ENCODE results near the gene MBOAT7.

Gene MBOAT7

DNA sequence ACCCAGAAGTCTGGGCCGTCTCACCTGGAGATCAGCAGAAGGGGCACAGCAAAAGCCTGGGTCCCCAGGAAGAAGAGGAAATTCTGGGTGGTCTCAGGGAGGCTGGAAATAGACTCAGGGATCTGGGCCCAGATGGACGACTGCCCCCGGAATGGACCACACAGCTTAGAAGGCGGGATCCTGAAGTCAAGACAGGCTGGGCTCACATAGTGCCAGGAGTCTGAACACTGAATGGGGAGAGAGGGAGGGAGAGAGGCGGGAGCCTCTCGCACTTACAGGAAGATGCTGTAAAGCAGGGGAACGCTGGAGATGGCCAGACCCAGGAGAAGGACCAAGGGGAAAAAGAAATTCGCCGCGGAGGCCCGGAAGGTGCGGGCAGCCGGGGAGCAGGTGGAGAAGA lies 28.5 kb downstream of the MBOAT7 start:
- no peak for DNase-seq

DNA sequence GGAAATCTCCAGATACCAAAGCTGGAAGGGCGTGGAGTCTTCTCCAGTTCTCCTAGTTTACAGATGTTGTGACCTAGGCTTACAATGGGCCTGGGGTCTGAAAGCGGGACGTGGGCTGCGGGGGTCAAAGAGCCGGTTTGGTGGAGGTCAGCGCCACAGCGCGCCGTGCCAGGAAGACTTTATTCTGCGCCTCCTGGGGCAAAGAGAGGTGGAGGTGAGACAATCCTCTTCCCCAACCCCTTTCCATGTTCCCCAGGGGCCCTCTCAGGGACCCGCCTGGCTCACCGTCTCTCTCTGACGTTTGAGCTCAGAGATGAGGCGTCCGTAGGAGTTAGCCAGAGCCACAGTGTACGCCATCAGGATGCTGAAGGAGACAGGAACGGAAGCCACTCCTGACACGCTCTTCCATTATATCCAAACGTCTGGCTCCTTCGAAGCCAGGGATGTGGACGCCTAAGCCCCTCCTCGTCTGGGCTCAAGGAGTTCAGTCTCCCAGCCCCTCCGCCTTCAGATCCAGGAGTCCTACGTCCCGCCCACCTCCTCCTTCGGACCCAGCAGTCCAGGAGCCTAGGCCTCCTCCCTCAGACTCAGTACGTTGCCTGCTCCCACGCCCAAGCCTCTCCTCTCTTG lies 29.1 kb downstream of the MBOAT7 start:
- DNase-seq: no peak

DNA sequence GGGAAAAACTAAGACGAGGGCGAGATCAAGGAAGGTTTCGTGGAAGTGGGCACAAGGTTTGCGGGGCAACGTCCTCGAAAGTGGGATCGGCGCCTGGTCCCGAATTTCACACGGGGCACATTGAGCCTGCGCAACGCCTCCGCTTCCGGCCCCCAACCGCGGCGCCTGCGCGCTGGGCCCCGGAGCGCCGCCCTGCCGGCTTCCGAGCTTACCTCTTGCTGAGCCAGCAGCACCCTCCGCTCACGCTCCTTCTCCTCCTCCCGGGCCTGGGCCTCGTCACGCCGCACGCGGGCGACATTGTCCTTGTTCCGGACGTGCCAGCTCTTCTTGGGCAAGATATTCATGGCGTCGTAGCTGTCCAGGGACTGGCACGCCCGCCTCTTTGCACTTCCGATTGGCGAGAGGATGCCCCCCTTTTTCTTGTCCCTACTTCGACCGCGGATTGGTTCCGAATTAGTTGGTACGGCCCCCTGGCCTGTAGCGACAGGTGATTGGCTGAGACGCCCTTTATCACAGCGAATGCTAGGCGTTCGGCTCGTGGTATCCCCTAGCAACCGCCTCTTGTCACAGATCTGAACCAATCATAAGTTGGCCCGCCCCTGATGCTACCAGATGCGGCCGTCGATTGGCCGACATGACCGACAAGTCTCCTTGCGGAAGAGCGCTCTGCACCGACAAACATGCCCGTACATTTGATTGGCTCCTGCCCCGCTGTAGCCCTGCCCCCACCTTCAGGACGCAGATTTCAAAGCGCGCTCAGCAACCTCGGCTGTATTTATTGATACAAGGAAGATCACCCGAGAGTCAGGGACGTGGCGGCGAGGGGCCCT lies 29.8 kb downstream of the MBOAT7 start, which contains the start of gene LENG1:
TSS of gene LENG1 (minus strand) at position 370 of the 830 bp plus-strand sequence. CDS start at position 344, 26 bp downstream.
- DNase-seq: peak; percentile 100

DNA sequence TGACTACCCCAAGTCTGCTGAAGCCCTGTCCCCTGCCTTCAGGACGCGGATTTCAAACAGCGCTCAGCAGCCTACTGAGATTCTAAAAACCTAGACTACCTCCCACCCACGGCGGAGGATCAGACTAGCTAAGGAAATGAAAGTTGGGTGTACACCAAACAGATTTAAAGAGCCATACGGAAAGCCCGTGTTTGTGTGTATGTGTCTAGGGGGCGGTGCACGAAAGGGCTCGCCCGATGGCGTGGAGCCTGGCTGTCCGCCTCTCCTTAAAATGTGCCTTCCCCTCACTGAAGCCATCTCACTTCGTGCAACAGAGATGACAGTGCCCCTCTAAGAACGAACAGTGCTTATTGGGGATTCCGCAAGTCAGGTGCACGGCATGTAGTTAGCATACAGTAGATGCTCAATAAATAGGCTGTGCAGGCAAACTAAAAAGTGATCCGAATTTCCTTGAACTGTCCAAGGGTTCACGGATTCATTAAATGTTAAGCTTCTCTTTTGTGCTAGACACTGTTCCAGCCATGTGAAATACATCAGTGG lies 30.5 kb downstream of the MBOAT7 start:
- peak in 1 of 2 donors; percentile 32 for DNase-seq

DNA sequence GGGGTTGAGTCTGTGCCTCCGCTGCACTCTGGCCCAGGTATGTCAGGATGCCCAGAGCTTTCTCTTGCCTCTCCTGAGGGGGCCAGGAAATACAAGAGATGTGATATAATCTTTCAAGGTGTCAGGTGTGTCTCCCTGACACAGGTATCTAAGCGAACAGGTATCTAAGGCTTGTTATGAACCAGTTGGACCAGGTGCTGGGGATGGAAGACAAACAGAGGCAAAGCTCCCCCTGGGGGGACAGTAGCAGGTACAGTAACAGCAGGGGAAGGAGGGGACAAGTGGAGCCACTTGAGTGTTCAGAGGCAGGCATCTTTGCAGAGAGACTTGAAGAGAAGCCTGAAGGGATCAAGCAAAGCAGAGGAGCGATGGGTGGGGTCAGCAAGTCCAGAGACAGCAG lies 32.4 kb downstream of the MBOAT7 start:
- DNase-seq: no peak

DNA sequence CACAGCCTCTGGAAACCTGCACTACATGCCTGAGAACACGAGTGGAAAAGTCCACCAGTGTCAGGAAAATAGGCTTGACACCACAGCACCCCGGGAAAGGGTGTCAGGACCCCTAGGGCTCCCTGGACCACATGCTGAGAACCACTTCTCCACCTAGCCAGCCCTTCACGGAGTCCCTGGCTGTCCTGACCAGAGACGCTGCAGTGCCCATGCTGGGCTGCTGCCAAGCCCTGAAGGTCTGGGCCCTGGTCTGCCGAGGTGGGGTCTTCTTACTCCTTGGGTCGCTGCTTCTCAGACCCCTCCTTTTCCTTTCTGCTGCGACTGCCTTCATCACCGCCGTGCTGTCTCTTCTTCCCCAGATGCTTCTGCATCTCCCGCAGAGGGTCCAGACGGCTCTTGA lies 32.9 kb downstream of the MBOAT7 start:
- no peak for DNase-seq

DNA sequence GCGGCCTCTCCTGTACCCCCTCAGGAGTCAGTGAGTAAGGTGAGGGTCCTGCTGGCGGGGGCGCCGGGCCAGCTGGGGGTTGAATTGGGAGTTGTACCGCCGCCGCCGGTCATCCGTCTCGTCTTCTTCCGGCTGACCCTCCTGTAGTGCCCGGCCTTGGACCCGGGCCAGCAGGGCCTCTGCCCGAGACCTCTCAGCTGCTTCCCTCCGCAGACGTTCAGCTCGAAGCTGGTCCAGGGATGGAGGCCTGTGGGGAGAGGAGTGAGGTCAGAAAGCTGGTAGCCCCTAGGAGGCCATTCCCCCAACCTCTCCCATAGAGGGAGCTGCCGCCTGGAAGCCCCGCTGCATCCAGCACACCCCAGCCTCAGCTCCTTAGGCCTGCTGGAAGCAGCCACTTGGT lies 33.7 kb downstream of the MBOAT7 start:
- no peak for DNase-seq

DNA sequence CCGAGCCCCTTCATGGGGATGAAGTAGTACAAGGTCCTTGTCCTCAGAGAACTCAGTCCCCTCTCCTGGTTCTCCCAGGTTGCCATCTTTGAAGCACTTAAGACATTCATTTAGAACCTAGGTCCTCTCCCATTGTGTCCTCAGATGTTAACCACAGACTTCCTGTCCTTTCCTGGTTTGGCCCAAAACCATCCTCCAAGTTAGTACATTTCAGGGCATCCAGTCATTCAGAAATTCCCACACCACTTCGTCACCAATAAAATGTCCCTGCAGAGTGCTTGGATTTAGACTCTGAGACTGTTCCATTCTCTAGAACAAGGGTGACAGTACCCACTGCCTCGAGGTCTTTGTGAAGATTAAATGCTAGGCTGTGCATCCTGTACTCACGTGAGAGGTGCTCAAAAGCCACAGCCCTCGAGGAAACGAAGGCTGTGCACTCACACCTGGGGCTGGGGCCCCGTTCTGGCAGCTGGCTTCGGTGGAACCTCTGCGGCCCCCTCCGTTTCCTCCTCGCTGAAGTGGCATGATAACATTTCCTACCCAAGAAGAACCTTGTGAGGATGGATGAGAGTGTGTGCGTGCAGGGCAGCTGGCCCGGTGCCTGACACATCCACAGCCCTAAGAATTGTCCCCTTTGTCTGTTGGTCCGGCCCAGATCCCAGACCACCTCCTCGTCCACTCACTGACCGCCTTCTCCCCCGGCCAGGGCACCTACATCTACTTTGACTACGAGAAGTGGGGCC lies 34.6 kb downstream of the MBOAT7 start:
- DNase-seq: peak; percentile 48 to 58

DNA sequence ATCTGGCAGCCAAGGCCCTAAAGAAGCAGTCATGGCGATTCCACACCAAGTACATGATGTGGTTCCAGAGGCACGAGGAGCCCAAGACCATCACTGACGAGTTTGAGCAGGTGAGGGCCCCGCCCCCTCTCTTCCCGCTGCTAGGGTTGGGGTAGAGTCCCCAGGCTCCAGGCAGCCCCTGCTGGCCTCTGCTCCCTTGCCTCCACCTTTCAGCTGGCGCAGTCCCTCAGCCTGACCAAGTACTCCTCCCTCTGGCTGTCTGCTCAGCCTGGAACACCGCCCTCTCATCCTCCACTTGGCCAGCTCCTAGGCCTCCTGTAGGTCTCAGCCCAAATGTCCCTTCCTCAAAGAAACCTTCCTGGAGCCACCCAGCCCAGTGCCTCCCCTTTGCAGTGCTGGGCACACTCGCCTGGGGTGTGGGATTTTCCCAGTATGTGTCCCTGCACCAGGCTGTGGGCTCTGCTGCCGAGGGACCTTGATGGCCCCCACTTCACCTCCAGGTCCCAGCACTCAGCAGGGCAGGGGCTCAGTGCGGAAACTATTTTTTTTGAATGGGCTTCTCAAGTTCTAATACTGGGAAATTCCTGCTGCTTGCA lies 35.6 kb downstream of the MBOAT7 start:
- no peak for DNase-seq

DNA sequence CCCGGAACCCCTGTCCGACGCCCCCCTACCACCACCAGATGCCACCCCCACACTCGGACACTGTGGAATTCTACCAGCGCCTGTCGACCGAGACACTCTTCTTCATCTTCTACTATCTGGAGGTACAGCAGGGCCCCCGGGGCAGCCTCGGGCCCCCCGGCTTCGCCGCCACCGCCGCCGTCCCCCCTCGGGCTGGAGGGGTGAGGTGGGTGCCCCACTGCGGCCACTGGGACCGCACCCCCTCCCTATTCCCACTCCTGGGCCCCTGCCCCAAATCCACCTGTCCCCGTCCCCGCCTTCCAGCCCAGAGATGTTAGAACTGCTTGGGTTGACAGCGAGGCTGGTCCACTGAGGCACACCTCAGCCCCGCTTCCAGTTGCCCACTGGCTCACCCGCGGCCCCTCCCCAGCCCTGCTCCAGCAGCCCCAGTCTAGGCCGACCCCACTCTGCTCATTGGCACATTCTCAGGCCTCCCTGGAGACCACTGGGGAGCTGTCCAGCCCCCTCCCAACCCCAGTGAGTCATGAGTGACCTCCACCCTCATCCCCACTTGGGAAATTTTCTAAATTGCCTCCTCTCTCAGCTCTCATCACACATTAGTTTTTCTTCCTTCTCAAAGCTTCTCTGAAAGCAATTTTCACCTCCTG lies 36.4 kb downstream of the MBOAT7 start:
- DNase-seq: no peak

DNA sequence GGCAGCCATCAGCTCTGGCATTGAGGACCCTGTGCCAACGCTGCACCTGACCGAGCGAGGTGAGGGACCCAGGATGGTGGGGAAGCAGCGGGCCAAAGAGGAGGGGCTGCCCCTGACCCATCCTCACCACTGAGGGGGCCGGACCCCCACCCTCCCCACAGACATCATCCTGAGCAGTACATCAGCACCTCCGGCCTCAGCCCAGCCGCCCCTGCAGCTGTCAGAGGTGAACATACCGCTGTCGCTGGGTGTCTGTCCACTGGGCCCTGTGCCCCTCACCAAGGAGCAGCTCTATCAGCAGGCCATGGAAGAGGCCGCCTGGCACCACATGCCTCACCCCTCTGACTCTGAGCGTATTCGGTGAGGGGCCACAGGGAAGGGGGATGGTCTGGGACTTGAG lies 37.1 kb downstream of the MBOAT7 start:
- no peak for DNase-seq

DNA sequence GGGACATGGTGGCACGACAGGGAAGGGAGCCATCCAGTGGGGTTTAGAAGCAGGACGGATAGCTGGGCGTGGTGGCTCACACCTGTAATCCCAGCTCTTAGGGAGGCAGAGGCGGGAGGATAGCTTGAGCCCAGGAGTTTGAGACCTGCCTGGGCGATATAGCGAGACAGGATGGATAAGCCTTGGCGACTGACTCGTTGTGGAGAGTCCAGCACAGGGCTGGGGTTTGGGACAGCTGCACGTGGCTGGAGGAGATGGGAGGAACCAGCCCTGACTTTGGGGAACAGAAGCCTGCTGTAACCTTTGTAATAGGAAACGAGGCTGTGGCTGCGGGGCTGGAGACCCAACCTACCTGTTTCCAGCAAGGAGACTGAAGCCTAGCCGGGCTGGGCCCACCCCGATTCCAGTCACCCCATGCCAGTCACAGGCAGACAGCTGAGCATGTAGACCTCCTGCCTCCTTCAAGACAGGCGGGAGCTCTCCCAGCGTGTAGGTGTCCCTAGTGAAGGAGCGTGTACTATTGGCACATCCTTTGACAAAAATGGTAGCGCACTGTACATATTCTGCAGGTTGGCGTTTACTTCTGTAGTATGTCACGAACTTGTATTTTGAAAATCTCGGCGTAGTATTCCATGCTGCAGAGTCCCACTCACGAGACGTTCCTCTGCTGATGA lies 37.9 kb downstream of the MBOAT7 start:
- no peak for DNase-seq

DNA sequence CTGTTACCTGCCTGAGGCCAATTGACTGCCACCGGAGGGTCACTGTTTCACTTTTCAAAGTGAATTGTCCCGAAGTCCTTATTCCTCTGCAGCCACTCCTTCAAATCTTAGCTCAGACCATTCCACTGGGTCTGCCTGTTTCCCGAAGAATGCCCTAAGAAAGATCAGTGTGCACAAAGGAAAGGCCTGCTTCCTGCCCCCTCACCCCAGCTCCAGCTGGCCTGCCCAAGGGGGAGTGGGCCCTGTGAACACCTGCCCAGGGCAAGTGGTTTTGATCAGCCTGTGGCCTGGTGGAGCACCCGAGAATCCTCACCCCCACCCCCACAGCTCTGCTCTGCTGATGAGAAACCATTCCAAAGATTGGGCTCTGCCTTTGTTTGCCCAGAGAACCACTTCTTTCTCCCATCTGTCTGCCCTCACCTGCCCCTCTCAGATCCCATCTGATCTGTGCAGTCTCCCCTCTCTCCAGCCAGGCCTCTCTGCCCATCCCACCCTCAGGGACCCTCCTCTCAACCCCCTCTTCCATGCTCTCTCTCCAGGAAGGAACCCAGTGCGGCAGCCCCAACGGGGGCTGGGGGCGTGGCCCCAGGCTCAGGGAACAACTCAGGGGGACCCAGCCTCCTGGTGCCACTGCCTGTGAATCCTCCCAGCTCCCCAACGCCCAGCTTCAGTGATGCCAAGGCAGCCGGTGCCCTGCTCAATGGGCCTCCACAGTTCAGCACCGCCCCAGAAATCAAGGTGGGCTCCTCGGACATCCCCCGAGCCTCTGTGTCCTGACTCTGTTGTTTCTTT lies 40.2 kb downstream of the MBOAT7 start:
- no peak for DNase-seq

DNA sequence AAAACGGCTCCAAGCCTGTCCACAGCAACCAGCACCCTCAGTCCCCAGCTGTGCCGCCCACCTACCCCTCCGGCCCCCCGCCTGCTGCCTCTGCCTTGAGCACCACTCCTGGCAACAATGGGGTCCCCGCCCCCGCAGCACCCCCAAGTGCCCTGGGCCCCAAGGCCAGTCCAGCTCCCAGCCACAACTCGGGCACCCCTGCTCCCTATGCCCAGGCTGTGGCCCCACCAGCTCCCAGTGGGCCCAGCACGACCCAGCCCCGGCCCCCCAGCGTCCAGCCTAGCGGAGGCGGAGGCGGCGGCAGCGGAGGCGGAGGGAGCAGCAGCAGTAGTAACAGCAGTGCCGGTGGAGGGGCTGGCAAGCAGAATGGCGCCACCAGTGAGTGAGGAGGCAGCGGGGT lies 41.2 kb downstream of the MBOAT7 start:
- no peak for DNase-seq

DNA sequence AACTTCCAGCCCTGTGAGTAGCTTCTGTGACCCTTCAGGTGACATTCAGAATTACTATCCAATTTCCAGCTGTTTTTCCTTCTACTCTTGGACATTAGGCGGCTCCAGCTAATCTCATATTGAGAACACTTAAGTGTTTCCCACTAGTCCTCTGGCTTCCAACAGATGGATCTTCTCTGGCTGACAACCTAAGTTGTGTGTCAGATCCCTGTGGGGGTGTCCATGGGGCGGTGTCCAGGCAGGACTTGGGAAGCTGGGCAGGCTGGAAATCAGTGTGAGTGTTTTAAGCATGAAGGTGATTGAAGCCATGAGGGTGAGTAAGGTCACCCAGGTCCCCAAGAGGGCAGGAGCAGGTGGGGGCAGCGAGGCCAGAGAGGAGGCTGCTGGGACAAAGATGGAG lies 41.7 kb downstream of the MBOAT7 start:
- DNase-seq: no peak

DNA sequence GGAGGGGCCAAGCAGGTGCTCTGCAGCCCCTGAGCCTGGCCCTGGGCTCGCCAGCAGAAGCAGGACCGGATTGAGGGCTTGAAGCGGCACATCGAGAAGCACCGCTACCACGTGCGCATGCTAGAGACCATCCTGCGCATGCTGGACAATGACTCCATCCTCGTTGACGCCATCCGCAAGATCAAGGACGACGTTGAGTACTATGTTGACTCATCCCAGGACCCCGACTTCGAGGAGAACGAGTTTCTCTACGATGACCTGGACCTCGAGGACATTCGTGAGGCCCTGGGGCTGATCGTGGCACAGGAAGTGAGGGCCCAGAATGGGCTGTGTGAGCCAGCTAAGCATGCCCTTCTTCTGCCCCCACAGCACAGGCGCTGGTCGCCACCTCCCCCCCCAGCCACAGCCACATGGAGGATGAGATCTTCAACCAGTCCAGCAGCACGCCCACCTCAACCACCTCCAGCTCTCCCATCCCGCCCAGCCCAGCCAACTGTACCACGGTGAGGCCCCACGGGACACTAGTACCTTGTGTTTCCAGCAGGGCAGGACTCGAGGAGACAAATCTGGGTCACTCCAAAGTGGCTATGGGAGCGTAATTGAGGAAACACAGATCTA lies 43.7 kb downstream of the MBOAT7 start:
- no peak for DNase-seq

DNA sequence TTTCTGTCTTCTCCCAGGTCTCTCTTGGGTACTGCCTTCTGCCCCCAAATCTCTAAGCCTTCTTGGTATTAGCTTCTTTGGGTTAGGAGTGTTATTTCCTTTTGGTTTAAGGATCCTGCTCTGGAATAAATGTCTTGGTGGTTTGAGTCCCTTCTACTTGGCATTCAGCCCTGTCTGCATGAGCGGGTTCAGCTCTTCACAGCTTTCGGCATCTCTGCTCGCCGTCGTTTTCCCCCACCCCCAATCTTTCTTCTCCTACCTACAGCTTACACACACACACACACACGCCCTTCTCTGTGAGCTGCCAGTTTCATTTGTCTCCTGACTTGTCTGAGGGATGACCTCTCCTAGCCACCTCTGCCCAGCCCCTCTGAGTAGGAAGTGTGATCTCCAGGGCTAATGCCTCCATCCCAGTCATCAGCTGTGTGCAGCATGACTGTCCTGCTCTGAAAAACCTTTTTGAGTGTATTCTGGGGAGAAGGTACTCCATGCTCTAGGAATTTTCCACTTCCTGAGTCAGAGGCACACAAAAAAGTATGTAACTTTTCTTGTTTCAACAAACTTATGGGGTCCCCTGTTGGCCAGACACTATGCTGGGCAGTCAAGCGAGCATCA lies 47.1 kb downstream of the MBOAT7 start:
- no peak for DNase-seq

DNA sequence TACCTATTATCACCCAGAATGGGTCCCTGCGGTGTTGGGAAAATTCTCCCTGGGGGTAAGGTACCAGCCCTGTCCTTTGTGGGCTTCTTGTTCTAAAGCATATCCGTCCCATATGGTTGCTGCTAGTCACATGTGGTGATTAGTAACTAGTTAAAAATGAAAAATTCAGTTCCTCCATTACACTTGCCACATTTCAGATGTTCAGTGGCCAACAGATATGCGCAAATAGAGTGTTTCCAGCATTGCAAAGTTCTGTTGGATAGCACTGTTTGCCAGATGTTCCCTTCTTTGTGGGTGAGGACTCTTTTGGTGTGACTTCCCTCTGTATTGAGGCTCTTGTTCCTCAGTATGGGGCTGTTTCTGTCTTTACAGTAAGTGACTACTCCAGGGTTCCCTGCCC lies 48.0 kb downstream of the MBOAT7 start:
- no peak for DNase-seq

DNA sequence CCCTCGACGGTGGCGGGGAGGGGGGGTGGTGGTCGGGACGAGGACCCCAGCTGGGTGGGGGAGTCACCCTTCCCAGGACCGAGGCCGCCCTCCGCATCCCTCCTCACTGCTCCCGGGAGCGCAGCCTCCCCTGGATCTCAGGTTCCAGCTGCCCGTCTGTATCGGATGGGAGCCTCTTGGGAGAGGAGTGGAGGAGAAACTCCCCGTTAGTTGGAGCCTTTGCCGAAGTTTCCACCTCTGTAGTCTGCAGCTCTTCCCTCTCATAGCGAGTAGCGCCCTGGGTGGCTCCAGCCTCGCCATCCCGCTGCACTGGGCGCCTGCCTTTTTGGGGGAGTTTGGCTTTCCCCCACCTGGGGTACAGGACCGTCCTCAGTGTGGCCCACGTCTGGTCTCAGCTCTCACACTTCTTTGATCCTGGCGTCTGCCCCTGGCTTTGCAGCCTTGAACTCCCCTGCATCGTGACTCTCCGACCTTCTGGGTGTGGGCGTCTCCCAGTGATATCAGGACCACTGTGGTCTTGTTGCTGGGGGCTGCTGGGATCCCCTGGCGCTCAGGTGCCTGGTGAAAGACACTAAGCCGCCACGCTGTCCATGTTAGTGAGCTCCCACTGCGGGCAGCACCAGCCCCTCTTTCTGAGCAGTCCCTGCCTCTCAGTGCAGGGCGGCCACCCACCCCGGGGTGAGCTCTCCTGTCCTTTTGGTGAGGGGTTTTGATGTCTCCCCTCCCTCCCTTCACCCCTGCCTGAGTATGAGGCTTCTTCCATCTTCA lies 50.7 kb downstream of the MBOAT7 start:
- DNase-seq: no peak

All from CD4-positive, alpha-beta T cell treated with Interleukin-4 for 1 hour (primary cell).